Fibroblast of lung (primary cell): Measurements from ENCODE around the gene ACSM3. TPM values are rescaled to one million over a fixed set of nuclear protein-coding genes. Genes with fewer than 3 reads are reported as not detected.

Experiments
- DNase-seq, 2 donors: peaks; one replicate each; pipeline versions ENCODE4 v3.0.0 to v3.0.0-alpha.2; 2010; ENCODE audit warnings: low read depth in 2 of 2
- H2AFZ ChIP-seq: 2 replicates; pipeline ENCODE4 v1.5.1; 2012; ENCODE audit warnings: low read length, control low read depth, inconsistent platforms
- H3K27ac ChIP-seq: 2 replicates; pipeline ENCODE4 v1.5.1; 2011; ENCODE audit warnings: low read length, control low read depth; ENCODE audit not compliant: insufficient read depth
- H3K27me3 ChIP-seq: 2 replicates; pipeline ENCODE4 v1.5.1; 2011; ENCODE audit warnings: mild to moderate bottlenecking, low read length; ENCODE audit not compliant: control insufficient read depth, insufficient read depth
- H3K36me3 ChIP-seq: 2 replicates; pipeline ENCODE4 v1.5.1; 2011; ENCODE audit warnings: low read length; ENCODE audit not compliant: control insufficient read depth, insufficient read depth
- H3K4me1 ChIP-seq: 2 replicates; pipeline ENCODE4 v1.5.1; 2011; ENCODE audit warnings: low read length; ENCODE audit not compliant: control insufficient read depth, insufficient read depth; ENCODE audit errors: extremely low read depth
- H3K4me2 ChIP-seq: 2 replicates; pipeline ENCODE4 v1.5.1; 2011; ENCODE audit warnings: low read length, control low read depth; ENCODE audit not compliant: insufficient read depth; ENCODE audit errors: extremely low read depth
- H3K4me3 ChIP-seq, 4 experiments: fragments of 200-600 bp in 1 of 4; sonication (generic) in 1 of 4; replicated peaks in 1 of 4; 2 replicates each; pipeline ENCODE4 v1.5.1; 2011 to 2016; ENCODE audit warnings: low read length in 4 of 4, low read depth in 3 of 4, mild to moderate bottlenecking in 3 of 4, control low read depth in 2 of 4, inconsistent platforms in 1 of 4, mixed read lengths in 1 of 4; ENCODE audit not compliant: insufficient read depth in 1 of 4; ENCODE audit errors: control extremely low read depth in 1 of 4
- H3K79me2 ChIP-seq: 2 replicates; pipeline ENCODE4 v1.5.1; 2012; ENCODE audit warnings: mild to moderate bottlenecking, low read length, inconsistent platforms; ENCODE audit not compliant: control insufficient read depth, insufficient read depth
- H3K9ac ChIP-seq: 2 replicates; pipeline ENCODE4 v1.5.1; 2011; ENCODE audit warnings: mild to moderate bottlenecking, low read length, control low read depth; ENCODE audit not compliant: insufficient read depth
- H3K9me3 ChIP-seq: 2 replicates; pipeline ENCODE4 v1.5.1; 2012; ENCODE audit warnings: low read depth, low read length; ENCODE audit not compliant: control insufficient read depth, insufficient read depth
- H4K20me1 ChIP-seq: 2 replicates; pipeline ENCODE4 v1.5.1; 2011; ENCODE audit warnings: low read length; ENCODE audit not compliant: control insufficient read depth, insufficient read depth; ENCODE audit errors: extremely low read depth
- EZH2 ChIP-seq: IDR thresholded peaks from 2 replicates; pipeline ENCODE4 v1.5.1; 2012; ENCODE audit warnings: low read length, control low read depth, mild to moderate bottlenecking; ENCODE audit errors: missing control alignments
- polyA plus RNA-seq, 2 donors: library from polyadenylated mRNA; depleted of rRNA in 1 of 2; stranded (reverse) in 1 of 2; unstranded in 1 of 2; fragments of >200 nt; gene quantifications; 2 replicates each; pipeline ENCODE4 v1.2.1, GENCODE V29; 2011 to 2012; ENCODE audit warnings: missing spikeins in 1 of 2
- total RNA-seq: library from RNA; depleted of rRNA; stranded (reverse); fragments of >200 nt; gene quantifications from 2 replicates; pipeline ENCODE4 v1.2.1, GENCODE V29; 2014
- TF ChIP-seq, protein P1 (sequence below), 2 donors: IDR thresholded peaks in 1 of 2; conservative IDR thresholded peaks in 1 of 2; 1 replicate in 1 of 2; 2 replicates in 1 of 2; pipeline ENCODE4 v1.5.1; 2011 to 2012; ENCODE audit warnings: low read length in 2 of 2, control low read depth in 1 of 2, inconsistent platforms in 1 of 2, low read depth in 1 of 2, mild to moderate bottlenecking in 1 of 2

The ACSM3 gene
- total and polyA plus RNA-seq, 2 donors (not counting 1 experiment from before 2014, with no cell fraction given), result 0.32 to 1.3 TPM

DNA sequence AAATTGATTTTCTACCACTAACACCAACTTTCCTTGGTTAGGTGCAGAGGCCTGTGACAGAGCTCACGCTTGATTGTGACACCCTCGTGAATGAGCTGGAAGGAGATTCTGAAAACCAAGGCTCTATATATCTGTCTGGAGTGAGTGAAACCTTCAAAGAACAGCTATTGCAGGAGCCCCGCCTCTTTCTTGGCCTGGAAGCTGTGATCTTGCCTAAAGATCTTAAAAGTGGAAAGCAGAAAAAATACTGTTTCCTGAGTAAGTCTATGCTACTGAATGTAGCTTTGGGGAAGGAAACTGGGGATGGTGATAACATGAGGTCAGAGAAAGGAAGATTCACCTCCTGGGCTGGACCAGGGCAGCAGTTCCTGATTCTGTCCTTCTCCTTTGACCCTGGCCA, 80.8 kb downstream of the ACSM3 start:
- no peaks in the 10 kb centered on the region for H3K79me2 ChIP-seq
- no peak overlapping the region for H3K27ac ChIP-seq
- H3K4me1 ChIP-seq, result no peaks in the 10 kb centered on the region
- no peak overlapping the region for H3K4me3 ChIP-seq
- H3K4me2 ChIP-seq, result no peak overlapping the region
- peaks cover 2% of the 10 kb centered on the region for H3K36me3 ChIP-seq
- no peaks in the 10 kb centered on the region for H4K20me1 ChIP-seq
- no peak for DNase-seq
- H3K9ac ChIP-seq, result no peak overlapping the region
- H2AFZ ChIP-seq, result no peak overlapping the region
- TF ChIP-seq, protein P1, sequence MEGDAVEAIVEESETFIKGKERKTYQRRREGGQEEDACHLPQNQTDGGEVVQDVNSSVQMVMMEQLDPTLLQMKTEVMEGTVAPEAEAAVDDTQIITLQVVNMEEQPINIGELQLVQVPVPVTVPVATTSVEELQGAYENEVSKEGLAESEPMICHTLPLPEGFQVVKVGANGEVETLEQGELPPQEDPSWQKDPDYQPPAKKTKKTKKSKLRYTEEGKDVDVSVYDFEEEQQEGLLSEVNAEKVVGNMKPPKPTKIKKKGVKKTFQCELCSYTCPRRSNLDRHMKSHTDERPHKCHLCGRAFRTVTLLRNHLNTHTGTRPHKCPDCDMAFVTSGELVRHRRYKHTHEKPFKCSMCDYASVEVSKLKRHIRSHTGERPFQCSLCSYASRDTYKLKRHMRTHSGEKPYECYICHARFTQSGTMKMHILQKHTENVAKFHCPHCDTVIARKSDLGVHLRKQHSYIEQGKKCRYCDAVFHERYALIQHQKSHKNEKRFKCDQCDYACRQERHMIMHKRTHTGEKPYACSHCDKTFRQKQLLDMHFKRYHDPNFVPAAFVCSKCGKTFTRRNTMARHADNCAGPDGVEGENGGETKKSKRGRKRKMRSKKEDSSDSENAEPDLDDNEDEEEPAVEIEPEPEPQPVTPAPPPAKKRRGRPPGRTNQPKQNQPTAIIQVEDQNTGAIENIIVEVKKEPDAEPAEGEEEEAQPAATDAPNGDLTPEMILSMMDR (conservative IDR thresholded peaks at IDR 0.05 in 1 of 2, IDR thresholded peaks at IDR 0.05 in 1 of 2; ENCODE audit: low read depth in 1 of 2, low read length in 2 of 2), result no peak
- no peak for TF ChIP-seq EZH2
- no peaks in the 10 kb centered on the region for H3K9me3 ChIP-seq
- H3K27me3 ChIP-seq, result no peaks in the 10 kb centered on the region

DNA sequence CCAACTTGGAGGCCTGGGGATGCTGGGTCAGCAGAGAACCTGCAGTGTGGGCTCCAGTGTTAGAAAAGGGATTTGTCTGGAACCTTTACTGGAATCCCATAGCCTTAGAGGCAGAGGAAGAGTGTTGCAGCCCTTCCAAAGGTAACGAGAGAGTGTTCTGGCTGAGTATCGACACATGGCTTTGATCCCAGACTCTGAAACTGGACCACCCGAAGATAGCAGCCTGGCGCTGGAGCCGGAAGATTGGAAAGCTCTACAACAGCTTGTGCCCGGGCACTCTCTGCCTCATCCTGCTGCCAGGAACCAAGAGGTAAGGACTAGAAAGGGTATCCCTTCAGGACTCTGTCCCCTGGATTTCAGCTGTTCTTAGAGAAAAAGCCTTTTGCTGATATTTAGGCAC, 82.2 kb downstream of the ACSM3 start:
- Histone ChIP-seq H2AFZ (no peak overlapping the region), H3K79me2 (no peaks in the 10 kb centered on the region)

DNA sequence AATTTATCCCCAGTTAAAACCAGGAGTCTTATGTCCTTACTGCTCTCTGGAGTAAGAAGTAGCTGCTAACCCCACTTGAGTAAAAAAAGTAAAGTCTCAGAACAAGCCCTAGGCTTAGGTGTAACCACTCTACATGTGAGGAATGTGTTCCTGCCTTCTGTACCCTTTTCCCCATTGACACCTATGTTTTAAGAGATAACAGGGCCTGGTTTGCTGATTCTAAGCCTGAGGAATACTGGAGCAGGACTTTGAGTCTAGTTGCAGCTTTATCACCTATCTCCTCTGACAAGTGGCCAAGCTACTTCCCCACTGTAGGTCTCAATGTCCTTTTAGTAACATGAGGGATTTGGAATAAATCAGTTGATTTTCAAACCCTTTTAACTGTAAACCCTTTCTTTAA, 82.7 kb downstream of the ACSM3 start:
- no peak overlapping the region for H3K4me3 ChIP-seq
- H2AFZ ChIP-seq, result no peak overlapping the region
- H3K36me3 ChIP-seq, result peaks cover 2% of the 10 kb centered on the region
- no peak for DNase-seq
- no peaks in the 10 kb centered on the region for H3K27me3 ChIP-seq
- H3K4me2 ChIP-seq, result no peak overlapping the region
- H3K79me2 ChIP-seq, result no peaks in the 10 kb centered on the region
- H3K9ac ChIP-seq, result no peak overlapping the region
- no peaks in the 10 kb centered on the region for H4K20me1 ChIP-seq
- TF ChIP-seq EZH2, result no peak
- TF ChIP-seq, protein P1 (conservative IDR thresholded peaks at IDR 0.05 in 1 of 2, IDR thresholded peaks at IDR 0.05 in 1 of 2; ENCODE audit: low read depth in 1 of 2, low read length in 2 of 2), result no peak
- peaks cover 7% of the 10 kb centered on the region for H3K4me1 ChIP-seq
- no peaks in the 10 kb centered on the region for H3K9me3 ChIP-seq
- no peak overlapping the region for H3K27ac ChIP-seq

More for the DNA sequence above, 82.2 kb downstream of the ACSM3 start:
- Histone ChIP-seq H3K27me3 (no peaks in the 10 kb centered on the region), H3K36me3 (peaks cover 2% of the 10 kb centered on the region), H3K4me2 (no peak overlapping the region), H3K4me1 (peaks cover 6% of the 10 kb centered on the region), H3K9ac (no peak overlapping the region), H3K27ac (no peak overlapping the region), H3K9me3 (no peaks in the 10 kb centered on the region), H3K4me3 (no peak overlapping the region), H4K20me1 (no peaks in the 10 kb centered on the region)
- no peak for DNase-seq
- TF ChIP-seq EZH2, result no peak
- TF ChIP-seq, protein P1 (conservative IDR thresholded peaks at IDR 0.05 in 1 of 2, IDR thresholded peaks at IDR 0.05 in 1 of 2; ENCODE audit: low read depth in 1 of 2, low read length in 2 of 2), result no peak

Other genes starting within 250 kb of the ACSM3 start
- gene ACSM2B, start 187.6 kb upstream of the ACSM3 start, total RNA-seq, result not detected in 2 replicates
- not detected in 2 replicates for gene ACSM2B, start 187.6 kb upstream of the ACSM3 start, polyA plus RNA-seq
- not detected in 2 replicates for gene ACSM1, start 66.3 kb upstream of the ACSM3 start, total RNA-seq
- not detected in 2 replicates for gene ACSM1, start 66.3 kb upstream of the ACSM3 start, polyA plus RNA-seq
- 54.3 and 72.9 TPM in 2 replicates for gene THUMPD1, start 22.2 kb upstream of the ACSM3 start, total RNA-seq
- gene THUMPD1, start 22.2 kb upstream of the ACSM3 start, polyA plus RNA-seq, result 23.7 and 31.0 TPM in 2 replicates
- 22.3 and 30.1 TPM in 2 replicates for gene ERI2, start 42.5 kb downstream of the ACSM3 start, total RNA-seq
- 10.5 and 14.5 TPM in 2 replicates for gene ERI2, start 42.5 kb downstream of the ACSM3 start, polyA plus RNA-seq
- gene REXO5, start 42.5 kb downstream of the ACSM3 start, total RNA-seq, result 3.1 and 9.1 TPM in 2 replicates
- gene REXO5, start 42.5 kb downstream of the ACSM3 start, polyA plus RNA-seq, result 5.6 and 8.0 TPM in 2 replicates
- gene DCUN1D3, start 136.3 kb downstream of the ACSM3 start, total RNA-seq, result 30.8 and 42.8 TPM in 2 replicates
- gene DCUN1D3, start 136.3 kb downstream of the ACSM3 start, polyA plus RNA-seq, result 18.7 and 20.4 TPM in 2 replicates
- gene LYRM1, start 136.8 kb downstream of the ACSM3 start, total RNA-seq, result 87.1 and 131 TPM in 2 replicates
- 54.9 and 55.3 TPM in 2 replicates for gene LYRM1, start 136.8 kb downstream of the ACSM3 start, polyA plus RNA-seq